Activated CD4-positive, alpha-beta memory T cell treated with anti-CD3 and anti-CD28 coated beads, Interleukin-2, amount 10 ng/mL, durations not matched to agents 7 days and 5 days (primary cell): ENCODE results near the gene TMEM181. TPM values are rescaled to one million over a fixed set of nuclear protein-coding genes. Genes with fewer than 3 reads are reported as not detected.
"Not testable (repeated sequence)": the region's sequence is repeated elsewhere in the genome, so short reads cannot be mapped to it uniquely, and the experiment has no call there.

Source experiments
- CTCF ChIA-PET: fragments of 350-600 bp; sonication (Branson Sonifier 250); formaldehyde crosslinking; loops from one replicate; lab custom pipeline; 2021; ENCODE audit warnings: antibody characterized with exemption, inconsistent platforms; lab: Charles Lee
- POLR2A ChIA-PET: fragments of 350-600 bp; sonication (Branson Sonifier 250); formaldehyde crosslinking; loops from one replicate; lab custom pipeline; 2021; ENCODE audit warnings: antibody characterized with exemption; lab: Charles Lee
- DNase-seq: peaks from one replicate; pipeline ENCODE4 v3.0.0-alpha.2; 2020
- H3K27ac Mint-ChIP-seq: one replicate; pipeline ENCODE4 v1.8.0; 2021; ENCODE audit warnings: mild to moderate bottlenecking, mixed read lengths
- H3K27me3 Mint-ChIP-seq: one replicate; pipeline ENCODE4 v1.8.0; 2021; ENCODE audit warnings: mixed read lengths
- H3K36me3 Mint-ChIP-seq: one replicate; pipeline ENCODE4 v1.8.0; 2021; ENCODE audit warnings: low read depth, mixed read lengths
- H3K4me1 Mint-ChIP-seq: one replicate; pipeline ENCODE4 v1.8.0; 2021; ENCODE audit warnings: mixed read lengths
- H3K4me3 Mint-ChIP-seq: one replicate; pipeline ENCODE4 v1.8.0; 2021; ENCODE audit warnings: mild to moderate bottlenecking, mixed read lengths
- H3K9me3 Mint-ChIP-seq: one replicate; pipeline ENCODE4 v1.8.0; 2021; ENCODE audit warnings: mixed read lengths
- total RNA-seq, 2 experiments: library from RNA; stranded (reverse); gene quantifications; one replicate each; pipeline ENCODE4 v1.2.3, GENCODE V29; 2021

The TMEM181 gene
- total RNA-seq, 2 experiments from 2014 or later, result 20.2 to 20.5 TPM

- CTCF ChIA-PET, result interaction anchor here (7.6 kb wide), 1 partner anchor 25 kb away, joined by 83 read pairs; no protein-coding TSS in a partner anchor
These were observed 105.4 kb downstream of the TMEM181 start for GRCh38 chr6:158665332-158665731.

GRCh38 chr6:158666628-158667359 lies 106.9 kb downstream of the TMEM181 start:
- H3K9me3 Mint-ChIP-seq, result no peaks in the 10 kb centered on the region
- H3K4me3 Mint-ChIP-seq, result no peak overlapping the region
- H3K36me3 Mint-ChIP-seq, result peaks cover 77% of the 10 kb centered on the region
- CTCF ChIA-PET, result no interaction called here
- no peak for DNase-seq
- no peak overlapping the region for H3K27ac Mint-ChIP-seq
- H3K27me3 Mint-ChIP-seq, result no peaks in the 10 kb centered on the region
- POLR2A ChIA-PET, result interaction anchor here (0.9 kb wide), 1 partner anchor 13 kb away, joined by 3 read pairs; no protein-coding TSS in a partner anchor
- peaks cover 10% of the 10 kb centered on the region for H3K4me1 Mint-ChIP-seq

More at GRCh38 chr6:158665332-158665731, 105.4 kb downstream of the TMEM181 start:
- Mint-ChIP-seq H3K36me3 (peaks cover 79% of the 10 kb centered on the region), H3K9me3 (no peaks in the 10 kb centered on the region), H3K4me1 (peaks cover 19% of the 10 kb centered on the region), H3K4me3 (no peak overlapping the region), H3K27ac (no peak overlapping the region), H3K27me3 (no peaks in the 10 kb centered on the region)
- no peak for DNase-seq
- POLR2A ChIA-PET, result no interaction called here

GRCh38 chr6:158667360-158667981 lies 107.6 kb downstream of the TMEM181 start:
- no peaks in the 10 kb centered on the region for H3K9me3 Mint-ChIP-seq
- no peak overlapping the region for H3K27ac Mint-ChIP-seq
- H3K4me3 Mint-ChIP-seq, result no peak overlapping the region
- peaks cover 10% of the 10 kb centered on the region for H3K4me1 Mint-ChIP-seq
- H3K36me3 Mint-ChIP-seq, result peaks cover 71% of the 10 kb centered on the region
- ChIA-PET POLR2A (interaction anchor here (0.9 kb wide), 1 partner anchor 12 kb away, joined by 3 read pairs; no protein-coding TSS in a partner anchor), CTCF (interaction anchor here (1.8 kb wide), 1 partner anchor 8 kb away, joined by 6 read pairs; no protein-coding TSS in a partner anchor)
- no peaks in the 10 kb centered on the region for H3K27me3 Mint-ChIP-seq
- DNase-seq, result no peak

- Mint-ChIP-seq H3K4me3 (no peak overlapping the region), H3K36me3 (peaks cover 66% of the 10 kb centered on the region), H3K9me3 (no peaks in the 10 kb centered on the region), H3K27me3 (no peaks in the 10 kb centered on the region), H3K4me1 (peaks cover 10% of the 10 kb centered on the region), H3K27ac (peak overlapping the region; percentile 56)
- no peak for DNase-seq
- POLR2A ChIA-PET, result interaction anchor here (0.6 kb wide), 1 partner anchor 23 kb away, joined by 3 read pairs; no protein-coding TSS in a partner anchor
- CTCF ChIA-PET, result interaction anchor here (1.8 kb wide), 1 partner anchor 9 kb away, joined by 6 read pairs; no protein-coding TSS in a partner anchor
These were observed 108.8 kb downstream of the TMEM181 start for GRCh38 chr6:158668707-158669103.

- Mint-ChIP-seq H3K4me3 (no peak overlapping the region), H3K36me3 (peaks cover 67% of the 10 kb centered on the region)
- POLR2A ChIA-PET, result no interaction called here
These were observed 109.5 kb downstream of the TMEM181 start for GRCh38 chr6:158669145-158670035.

GRCh38 chr6:158672119-158672518 lies 112.2 kb downstream of the TMEM181 start:
- ChIA-PET CTCF (interaction anchor here (1.0 to 2.7 kb wide), 4 partner anchors 10 to 451 kb away, joined by 5 to 9 read pairs (median 6); no protein-coding TSS in a partner anchor), POLR2A (interaction anchor here (0.6 to 1.3 kb wide), 2 partner anchors 19 to 51 kb away, joined by 3 to 4 read pairs; no protein-coding TSS in a partner anchor)
- not testable (repeated sequence) for H3K27me3 Mint-ChIP-seq, H3K27ac Mint-ChIP-seq, H3K4me3 Mint-ChIP-seq, H3K4me1 Mint-ChIP-seq, DNase-seq, H3K9me3 Mint-ChIP-seq
- H3K36me3 Mint-ChIP-seq, result peaks cover 68% of the 10 kb centered on the region

More at GRCh38 chr6:158669145-158670035, 109.5 kb downstream of the TMEM181 start:
- DNase-seq, result no peak
- Mint-ChIP-seq H3K27ac (no peak overlapping the region), H3K9me3 (no peaks in the 10 kb centered on the region), H3K27me3 (no peaks in the 10 kb centered on the region), H3K4me1 (peaks cover 11% of the 10 kb centered on the region)
- CTCF ChIA-PET, result interaction anchor here (1.0 to 1.8 kb wide), 2 partner anchors 9 to 10 kb away, joined by 6 read pairs; no protein-coding TSS in a partner anchor

GRCh38 chr6:158672726-158673125 lies 112.8 kb downstream of the TMEM181 start:
- Mint-ChIP-seq H3K4me3 (no peak overlapping the region), H3K9me3 (no peaks in the 10 kb centered on the region), H3K4me1 (peaks cover 8% of the 10 kb centered on the region), H3K27ac (no peak overlapping the region), H3K36me3 (peaks cover 65% of the 10 kb centered on the region), H3K27me3 (no peaks in the 10 kb centered on the region)
- POLR2A ChIA-PET, result interaction anchor here (0.6 to 1.3 kb wide), 3 partner anchors 51 to 181 kb away, joined by 3 to 4 read pairs (median 3); no protein-coding TSS in a partner anchor
- no peak for DNase-seq
- CTCF ChIA-PET, result interaction anchor here (0.7 to 2.7 kb wide), 6 partner anchors 10 to 1462 kb away, joined by 3 to 9 read pairs (median 5); no protein-coding TSS in a partner anchor

GRCh38 chr6:158674342-158675131 lies 114.6 kb downstream of the TMEM181 start:
- CTCF ChIA-PET, result interaction anchor here (1.8 kb wide), 1 partner anchor 15 kb away, joined by 12 read pairs; no protein-coding TSS in a partner anchor
- H3K36me3 Mint-ChIP-seq, result peaks cover 66% of the 10 kb centered on the region
- no peak overlapping the region for H3K27ac Mint-ChIP-seq
- peaks cover 15% of the 10 kb centered on the region for H3K4me1 Mint-ChIP-seq
- POLR2A ChIA-PET, result interaction anchor here (0.9 kb wide), 1 partner anchor 31 kb away, joined by 4 read pairs; the partner anchor contains the start of gene DYNLT1
- H3K27me3 Mint-ChIP-seq, result no peaks in the 10 kb centered on the region
- H3K9me3 Mint-ChIP-seq, result no peaks in the 10 kb centered on the region
- H3K4me3 Mint-ChIP-seq, result no peak overlapping the region
- no peak for DNase-seq

- H3K36me3 Mint-ChIP-seq, result peaks cover 76% of the 10 kb centered on the region
- H3K27me3 Mint-ChIP-seq, result not testable (repeated sequence)
These were observed 117.2 kb downstream of the TMEM181 start for GRCh38 chr6:158677094-158677493.

GRCh38 chr6:158677906-158678578 lies 118.2 kb downstream of the TMEM181 start:
- CTCF ChIA-PET, result interaction anchor here (1.2 kb wide), 1 partner anchor 17 kb away, joined by 4 read pairs; no protein-coding TSS in a partner anchor

More at GRCh38 chr6:158677094-158677493, 117.2 kb downstream of the TMEM181 start:
- not testable (repeated sequence) for H3K27ac Mint-ChIP-seq, H3K4me3 Mint-ChIP-seq, H3K9me3 Mint-ChIP-seq, DNase-seq
- peaks cover 16% of the 10 kb centered on the region for H3K4me1 Mint-ChIP-seq
- ChIA-PET CTCF (interaction anchor here (1.2 kb wide), 1 partner anchor 17 kb away, joined by 4 read pairs; no protein-coding TSS in a partner anchor), POLR2A (interaction anchor here (0.7 to 1.2 kb wide), 2 partner anchors 10 to 33 kb away, joined by 3 read pairs; partner anchors contain the start of gene DYNLT1)

More at GRCh38 chr6:158677906-158678578, 118.2 kb downstream of the TMEM181 start:
- DNase-seq, result no peak
- POLR2A ChIA-PET, result interaction anchor here (0.7 to 1.2 kb wide), 2 partner anchors 9 to 34 kb away, joined by 3 read pairs; partner anchors contain the start of gene DYNLT1
- Mint-ChIP-seq H3K4me1 (peaks cover 16% of the 10 kb centered on the region), H3K9me3 (no peaks in the 10 kb centered on the region), H3K36me3 (peaks cover 80% of the 10 kb centered on the region), H3K4me3 (no peak overlapping the region), H3K27me3 (no peaks in the 10 kb centered on the region), H3K27ac (no peak overlapping the region)
